Progenitor cell of endocrine pancreas (in vitro differentiated cells): ENCODE measurements around the gene KRTAP20-2. TPM values are rescaled to one million over a fixed set of nuclear protein-coding genes. Genes with fewer than 3 reads are reported as not detected.

Experiments used
- DNase-seq: peaks from one replicate; pipeline ENCODE4 v3.0.0; 2021; ENCODE audit warnings: low spot score; ENCODE audit not compliant: unreplicated experiment
- H3K27ac Mint-ChIP-seq: 2 replicates; pipeline ENCODE4 v1.8.0; 2021; ENCODE audit warnings: mild to moderate bottlenecking, moderate library complexity, mixed read lengths
- H3K27me3 Mint-ChIP-seq: 2 replicates; pipeline ENCODE4 v1.8.0; 2021; ENCODE audit warnings: mixed read lengths
- H3K36me3 Mint-ChIP-seq: 2 replicates; pipeline ENCODE4 v1.8.0; 2022; ENCODE audit warnings: mixed read lengths; ENCODE audit not compliant: insufficient read depth
- H3K4me1 Mint-ChIP-seq: 2 replicates; pipeline ENCODE4 v1.8.0; 2021; ENCODE audit warnings: low read depth, mixed read lengths
- H3K4me3 Mint-ChIP-seq: 2 replicates; pipeline ENCODE4 v1.8.0; 2021; ENCODE audit warnings: low read depth, mild to moderate bottlenecking, moderate library complexity, mixed read lengths
- H3K9me3 Mint-ChIP-seq: 2 replicates; pipeline ENCODE4 v1.8.0; 2021; ENCODE audit warnings: low read depth, mixed read lengths
- total RNA-seq: library from RNA; stranded (reverse); gene quantifications from 2 replicates; pipeline ENCODE4 v1.2.1, GENCODE V29; 2021
- TF ChIP-seq, protein P1 (sequence below): fragments of 200-600 bp; sonication (generic); IDR thresholded peaks from one replicate; pipeline ENCODE4 v1.5.0; 2021; ENCODE audit warnings: antibody characterized with exemption, mild to moderate bottlenecking; ENCODE audit not compliant: unreplicated experiment

The KRTAP20-2 gene
- total RNA-seq, 1 donor from 2014 or later = not detected

DNA sequence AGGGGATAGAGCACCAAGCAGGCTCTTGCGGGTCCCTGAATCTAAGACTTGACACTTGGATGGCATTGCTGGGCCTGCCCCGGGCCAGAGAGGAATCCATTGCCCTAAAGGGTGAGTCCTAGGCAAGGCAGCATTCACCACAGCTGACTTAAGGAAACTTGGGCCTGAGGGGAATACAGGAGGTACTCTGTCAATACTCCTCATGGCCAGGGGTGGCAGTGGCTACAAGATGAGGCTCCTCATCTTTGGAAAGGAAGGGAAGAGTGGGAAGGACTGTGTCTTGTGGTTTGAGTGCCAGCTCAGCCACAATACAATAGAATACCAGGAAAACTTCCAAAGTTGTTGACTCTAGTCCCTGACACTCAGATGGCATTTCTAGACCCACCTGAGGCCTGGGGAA is 29.0 kb upstream of the KRTAP20-2 start:
- H3K4me1 Mint-ChIP-seq = no peaks in the 10 kb centered on the region

DNA sequence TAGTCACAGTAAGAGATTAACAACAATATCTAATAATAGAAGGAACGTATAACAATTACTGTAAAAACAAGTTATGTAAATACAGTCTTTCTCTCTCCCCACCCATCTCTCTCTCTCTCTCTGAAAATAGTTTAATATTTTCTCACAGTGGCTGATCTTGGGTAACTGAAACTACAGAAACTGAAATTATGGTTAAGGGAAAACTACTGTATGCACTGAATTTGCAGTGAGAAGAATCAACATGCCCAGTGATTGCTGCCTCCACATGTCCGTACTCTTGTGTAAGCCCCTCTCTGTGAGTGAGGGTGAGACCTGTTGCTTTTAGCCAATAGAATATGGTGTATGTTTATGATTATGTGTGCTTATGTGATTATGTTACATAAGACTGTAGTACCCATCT is 22.9 kb upstream of the KRTAP20-2 start:
- H3K4me1 Mint-ChIP-seq = no peaks in the 10 kb centered on the region
- H3K36me3 Mint-ChIP-seq = no peaks in the 10 kb centered on the region
- no peak for DNase-seq
- TF ChIP-seq, protein P1, sequence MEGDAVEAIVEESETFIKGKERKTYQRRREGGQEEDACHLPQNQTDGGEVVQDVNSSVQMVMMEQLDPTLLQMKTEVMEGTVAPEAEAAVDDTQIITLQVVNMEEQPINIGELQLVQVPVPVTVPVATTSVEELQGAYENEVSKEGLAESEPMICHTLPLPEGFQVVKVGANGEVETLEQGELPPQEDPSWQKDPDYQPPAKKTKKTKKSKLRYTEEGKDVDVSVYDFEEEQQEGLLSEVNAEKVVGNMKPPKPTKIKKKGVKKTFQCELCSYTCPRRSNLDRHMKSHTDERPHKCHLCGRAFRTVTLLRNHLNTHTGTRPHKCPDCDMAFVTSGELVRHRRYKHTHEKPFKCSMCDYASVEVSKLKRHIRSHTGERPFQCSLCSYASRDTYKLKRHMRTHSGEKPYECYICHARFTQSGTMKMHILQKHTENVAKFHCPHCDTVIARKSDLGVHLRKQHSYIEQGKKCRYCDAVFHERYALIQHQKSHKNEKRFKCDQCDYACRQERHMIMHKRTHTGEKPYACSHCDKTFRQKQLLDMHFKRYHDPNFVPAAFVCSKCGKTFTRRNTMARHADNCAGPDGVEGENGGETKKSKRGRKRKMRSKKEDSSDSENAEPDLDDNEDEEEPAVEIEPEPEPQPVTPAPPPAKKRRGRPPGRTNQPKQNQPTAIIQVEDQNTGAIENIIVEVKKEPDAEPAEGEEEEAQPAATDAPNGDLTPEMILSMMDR = no peak
- no peaks in the 10 kb centered on the region for H3K27me3 Mint-ChIP-seq
- H3K4me3 Mint-ChIP-seq = no peak overlapping the region
- H3K9me3 Mint-ChIP-seq = peaks cover 27% of the 10 kb centered on the region
- no peak overlapping the region for H3K27ac Mint-ChIP-seq

More for the DNA sequence above, 29.0 kb upstream of the KRTAP20-2 start:
- TF ChIP-seq, protein P1 = no peak
- no peaks in the 10 kb centered on the region for H3K27me3 Mint-ChIP-seq
- no peak overlapping the region for H3K4me3 Mint-ChIP-seq
- DNase-seq = no peak
- H3K36me3 Mint-ChIP-seq = no peaks in the 10 kb centered on the region
- H3K27ac Mint-ChIP-seq = no peak overlapping the region
- H3K9me3 Mint-ChIP-seq = peaks cover 37% of the 10 kb centered on the region

DNA sequence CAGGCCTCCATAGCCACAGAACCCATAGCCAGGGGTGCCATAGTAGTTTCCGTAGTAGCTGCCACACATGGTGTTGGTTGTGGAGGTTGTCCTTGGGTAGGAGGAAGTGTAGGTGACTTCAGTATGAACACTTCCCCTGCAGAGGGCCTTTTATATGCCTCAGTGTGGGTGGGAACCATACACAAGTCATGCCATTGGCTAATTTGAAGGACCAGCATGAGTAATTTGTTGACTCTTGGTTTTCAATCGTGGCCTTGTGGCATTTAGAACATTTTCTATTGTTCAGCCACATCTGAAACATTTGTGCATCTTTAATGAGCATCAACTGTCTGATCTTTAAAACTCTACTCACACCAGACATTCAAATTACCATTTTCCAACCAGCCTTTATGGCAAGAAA is 21.2 kb upstream of the KRTAP20-2 start, which contains the start of gene KRTAP6-1:
KRTAP6-1 (minus strand) TSS at position 95 of the 400 bp plus-strand sequence; CDS start at position 69, 26 bp downstream.
- H3K27ac Mint-ChIP-seq = no peak within 1 kb of the TSS
- TF ChIP-seq, protein P1 = no peak
- H3K36me3 Mint-ChIP-seq = no peaks in the 10 kb centered on the region
- H3K4me3 Mint-ChIP-seq = no peak within 1 kb of the TSS
- H3K27me3 Mint-ChIP-seq = no peaks in the 10 kb centered on the region
- H3K4me1 Mint-ChIP-seq = no peaks in the 10 kb centered on the region
- no peak for DNase-seq
- peaks cover 18% of the 10 kb centered on the region for H3K9me3 Mint-ChIP-seq

DNA sequence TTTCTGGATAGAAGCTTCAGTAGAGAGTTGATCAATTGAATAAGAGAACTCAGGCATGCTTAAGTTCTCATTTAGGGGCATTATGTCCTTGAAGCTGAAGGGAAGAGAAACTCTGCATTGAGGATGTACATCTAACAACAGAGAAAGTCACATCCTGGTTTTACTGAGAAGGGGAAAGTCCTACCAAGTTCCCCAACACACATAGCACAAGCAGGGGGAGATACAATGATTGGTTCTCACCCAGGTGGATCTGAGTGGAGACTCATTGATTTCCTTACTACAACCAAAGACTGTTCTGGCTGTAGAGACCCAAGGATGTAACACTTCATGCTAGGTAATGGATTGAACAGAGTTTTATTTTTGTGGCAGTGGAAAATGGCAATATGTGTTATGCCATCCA is 19.8 kb upstream of the KRTAP20-2 start:
- TF ChIP-seq, protein P1 = no peak
- Mint-ChIP-seq H3K4me1 (no peaks in the 10 kb centered on the region), H3K4me3 (no peak overlapping the region), H3K27ac (no peak overlapping the region), H3K9me3 (peaks cover 17% of the 10 kb centered on the region), H3K27me3 (no peaks in the 10 kb centered on the region), H3K36me3 (no peaks in the 10 kb centered on the region)
- DNase-seq = no peak

DNA sequence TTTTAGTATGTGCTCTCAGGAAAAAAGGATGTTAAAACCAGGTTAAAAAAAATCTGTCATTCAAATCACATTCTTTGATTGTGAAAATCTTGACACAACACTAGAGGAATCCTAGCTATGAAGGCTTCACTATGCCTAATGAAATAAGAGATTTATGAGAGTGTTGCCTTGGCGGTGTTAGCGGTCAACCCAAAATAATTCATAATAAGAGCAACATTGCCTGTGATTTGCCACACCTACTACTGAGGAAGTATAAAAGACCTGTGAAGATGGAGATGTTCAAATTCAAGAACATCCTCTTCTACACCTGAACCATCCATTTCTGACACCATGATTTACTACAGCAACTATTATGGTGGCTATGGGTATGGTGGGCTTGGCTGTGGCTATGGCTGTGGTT is 18.9 kb upstream of the KRTAP20-2 start, which contains the start of gene KRTAP20-1:
KRTAP20-1 (plus strand) TSS at position 301 of the 400 bp plus-strand sequence; CDS start at position 331, 30 bp downstream.
- Mint-ChIP-seq H3K27me3 (no peaks in the 10 kb centered on the region), H3K36me3 (no peaks in the 10 kb centered on the region), H3K27ac (no peak within 1 kb of the TSS), H3K9me3 (peaks cover 10% of the 10 kb centered on the region), H3K4me1 (no peaks in the 10 kb centered on the region), H3K4me3 (no peak within 1 kb of the TSS)
- TF ChIP-seq, protein P1 = no peak
- DNase-seq = no peak
